Activated CD8-positive, alpha-beta memory T cell treated with anti-CD3 and anti-CD28 coated beads for 1 hour (primary cell): ENCODE data around the gene DDX3X.
"Not testable (repeated sequence)": the region's sequence is repeated elsewhere in the genome, so short reads cannot be mapped to it uniquely, and the experiment has no call there.

ENCODE experiments used
- DNase-seq, 2 donors: peaks; one replicate each; pipeline ENCODE4 v3.0.0-alpha.2; 2020; ENCODE audit warnings: low read depth in 1 of 2; ENCODE audit errors: extremely low read depth in 1 of 2

The DDX3X gene

GRCh38 chrX:41333744-41334362, at the start of gene DDX3X:
DDX3X (plus strand) TSS chrX:41334162; CDS start chrX:41334253, 91 bp downstream.
- peak; percentile 68 to 86 for DNase-seq

- DNase-seq: not testable (repeated sequence)
Measured at GRCh38 chrX:41285928-41286327, 48.0 kb upstream of the DDX3X start.

GRCh38 chrX:41288641-41289040, 45.3 kb upstream of the DDX3X start:
- DNase-seq: no peak

- DNase-seq: no peak
Measured at GRCh38 chrX:41289095-41289494, 44.9 kb upstream of the DDX3X start.

GRCh38 chrX:41291309-41291708, 42.7 kb upstream of the DDX3X start:
- no peak for DNase-seq

GRCh38 chrX:41293269-41293668, 40.7 kb upstream of the DDX3X start:
- DNase-seq: no peak

- DNase-seq: no peak
Measured at GRCh38 chrX:41300758-41301437, 33.1 kb upstream of the DDX3X start.

- no peak for DNase-seq
Measured at GRCh38 chrX:41301438-41301824, 32.5 kb upstream of the DDX3X start.

- DNase-seq: no peak
Measured at GRCh38 chrX:41302370-41302769, 31.6 kb upstream of the DDX3X start.

GRCh38 chrX:41303013-41303412, 30.9 kb upstream of the DDX3X start:
- no peak for DNase-seq

GRCh38 chrX:41304178-41304577, 29.8 kb upstream of the DDX3X start:
- no peak for DNase-seq

GRCh38 chrX:41308884-41309647, 24.9 kb upstream of the DDX3X start:
- DNase-seq: no peak

GRCh38 chrX:41312786-41313185, 21.2 kb upstream of the DDX3X start:
- no peak for DNase-seq

GRCh38 chrX:41313419-41313818, 20.5 kb upstream of the DDX3X start:
- DNase-seq: no peak

GRCh38 chrX:41314204-41314603, 19.8 kb upstream of the DDX3X start:
- no peak for DNase-seq

GRCh38 chrX:41314881-41315280, 19.1 kb upstream of the DDX3X start:
- no peak for DNase-seq

- DNase-seq: not testable (repeated sequence)
Measured at GRCh38 chrX:41316266-41316665, 17.7 kb upstream of the DDX3X start.

- DNase-seq: no peak
Measured at GRCh38 chrX:41317477-41318208, 16.3 kb upstream of the DDX3X start.

GRCh38 chrX:41320393-41320792, 13.6 kb upstream of the DDX3X start:
- DNase-seq: no peak

GRCh38 chrX:41322821-41323603, 10.9 kb upstream of the DDX3X start:
- no peak for DNase-seq
